Germinal center (tissue), 1 donor: ENCODE measurements around the gene PTK6.
"Not testable (repeated sequence)": the region's sequence is repeated elsewhere in the genome, so short reads cannot be mapped to it uniquely, and the experiment has no call there.

Experiments used
- DNase-seq: peaks from one replicate; pipeline ENCODE4 v3.0.0; 2012; ENCODE audit warnings: mixed read lengths, low spot score

The PTK6 gene

GRCh38 chr20:63494420-63495166, 42.6 kb downstream of the PTK6 start:
- DNase-seq: no peak

DNA sequence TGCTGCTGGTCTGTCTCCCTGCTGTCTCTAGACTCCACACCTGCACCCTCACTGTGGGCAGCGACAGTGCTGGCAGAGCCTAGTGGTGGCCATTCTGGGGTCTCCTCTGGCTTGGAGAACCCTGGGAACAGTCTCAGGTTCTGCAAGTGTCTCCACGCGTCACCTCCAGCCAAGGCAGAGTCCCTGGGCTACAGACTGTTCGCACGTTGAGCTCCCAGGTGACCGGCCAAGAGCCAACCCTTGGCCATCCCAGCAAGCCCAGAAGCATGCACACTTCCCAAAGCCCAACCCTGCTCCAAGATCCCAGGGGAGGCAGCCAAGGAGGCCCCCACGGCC, 43.1 kb downstream of the PTK6 start:
- no peak for DNase-seq

- no peak for DNase-seq
Measured at GRCh38 chr20:63493563-63494020, 43.6 kb downstream of the PTK6 start.

- DNase-seq: no peak
Measured at GRCh38 chr20:63492982-63493381, 44.2 kb downstream of the PTK6 start.

GRCh38 chr20:63492518-63492917, 44.7 kb downstream of the PTK6 start:
- no peak for DNase-seq

DNA sequence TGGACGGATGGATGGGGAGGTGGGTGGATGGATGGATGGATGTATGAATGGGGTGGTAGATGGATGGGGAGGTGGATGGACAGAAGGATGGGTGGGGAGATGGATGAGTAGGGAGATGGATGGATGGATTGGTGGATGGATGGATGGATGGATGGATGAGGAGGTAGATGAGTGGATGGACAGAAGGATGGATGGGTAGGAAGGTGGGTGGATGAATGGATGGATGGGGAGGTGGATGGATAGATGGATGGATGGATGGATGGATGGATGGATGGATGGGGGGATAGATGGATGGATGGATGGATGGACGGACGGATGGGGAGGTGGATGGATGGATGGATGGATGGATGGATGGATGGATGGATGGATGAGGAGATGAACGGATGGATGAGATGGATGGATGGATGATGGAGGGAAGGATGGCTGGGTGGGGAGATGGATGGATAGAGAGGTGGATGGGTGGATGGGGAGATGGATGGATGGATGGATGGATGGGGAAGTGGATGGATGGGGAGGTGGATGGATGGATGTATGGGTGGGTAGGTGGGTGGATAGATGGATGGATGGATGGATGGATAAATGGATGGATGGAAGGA, 45.4 kb downstream of the PTK6 start:
- DNase-seq: no peak

GRCh38 chr20:63491078-63491477, 46.1 kb downstream of the PTK6 start:
- no peak for DNase-seq

GRCh38 chr20:63490416-63490815, 46.8 kb downstream of the PTK6 start:
- no peak for DNase-seq

DNA sequence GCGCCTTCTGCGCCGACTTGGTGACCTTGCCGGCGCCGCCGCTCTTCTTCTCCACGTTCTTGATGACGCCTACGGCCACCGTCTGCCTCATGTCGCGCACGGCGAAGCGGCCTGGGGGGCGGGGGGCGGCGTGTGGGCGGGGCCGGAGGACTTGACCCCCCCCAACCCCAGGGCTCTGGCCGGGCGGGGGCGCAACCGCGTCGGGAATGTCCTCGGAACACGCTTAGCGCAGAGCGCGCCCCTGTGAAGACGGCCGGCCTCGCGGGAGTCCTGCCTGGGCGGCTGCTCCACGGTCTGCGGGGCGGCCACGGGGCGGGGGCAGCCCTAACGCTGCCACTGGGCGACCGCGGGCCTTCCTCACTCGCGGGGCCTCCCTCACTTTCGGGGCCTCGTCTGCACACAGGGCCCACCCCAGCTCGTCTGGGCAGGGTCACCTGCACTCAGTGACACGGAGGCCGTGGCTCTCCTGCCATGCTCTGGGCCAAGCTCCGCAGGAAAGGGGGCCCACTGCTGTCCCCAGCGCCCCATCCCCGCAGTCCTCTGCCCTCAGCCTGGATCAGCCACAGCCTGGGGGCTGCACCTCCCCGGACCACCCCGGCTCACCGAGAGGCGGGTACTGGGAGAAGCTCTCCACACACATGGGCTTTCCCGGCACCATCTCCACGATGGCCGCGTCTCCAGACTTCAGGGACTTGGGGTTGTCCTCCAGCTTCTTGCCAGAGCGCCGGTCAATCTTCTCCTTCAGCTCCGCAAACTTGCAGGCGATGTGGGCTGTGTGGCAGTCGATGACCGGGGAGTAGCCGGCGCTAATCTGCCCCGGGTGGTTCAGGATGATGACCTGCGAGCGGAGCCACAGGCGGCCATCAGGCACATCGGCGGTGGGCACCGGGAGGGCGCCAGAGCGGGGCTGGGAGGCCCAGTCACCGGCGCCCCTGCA, 48.6 kb downstream of the PTK6 start:
- no peak for DNase-seq

DNA sequence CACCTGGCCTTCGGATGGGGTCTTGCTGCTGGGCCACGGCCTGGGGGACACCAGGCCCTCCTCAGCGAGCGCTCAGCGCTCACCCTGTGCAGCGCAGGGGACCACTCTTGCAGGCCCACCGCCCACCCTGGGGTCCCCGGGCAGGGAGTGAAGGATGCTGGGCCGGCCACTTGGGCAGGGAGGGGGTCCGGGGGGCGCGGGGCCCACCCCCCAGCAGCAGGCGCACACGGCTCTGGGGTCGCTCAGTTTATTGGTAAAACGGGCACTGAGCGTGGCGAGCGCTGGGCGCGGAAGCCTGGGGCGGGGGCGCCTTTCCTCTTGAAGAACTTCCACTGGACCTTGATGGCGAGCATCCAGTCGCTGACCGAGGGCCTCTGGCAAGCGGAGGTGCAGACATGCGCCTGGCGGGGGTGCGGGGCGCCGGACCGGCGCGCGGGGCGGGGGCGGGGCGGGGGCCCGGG, 49.4 kb downstream of the PTK6 start:
- no peak for DNase-seq

DNA sequence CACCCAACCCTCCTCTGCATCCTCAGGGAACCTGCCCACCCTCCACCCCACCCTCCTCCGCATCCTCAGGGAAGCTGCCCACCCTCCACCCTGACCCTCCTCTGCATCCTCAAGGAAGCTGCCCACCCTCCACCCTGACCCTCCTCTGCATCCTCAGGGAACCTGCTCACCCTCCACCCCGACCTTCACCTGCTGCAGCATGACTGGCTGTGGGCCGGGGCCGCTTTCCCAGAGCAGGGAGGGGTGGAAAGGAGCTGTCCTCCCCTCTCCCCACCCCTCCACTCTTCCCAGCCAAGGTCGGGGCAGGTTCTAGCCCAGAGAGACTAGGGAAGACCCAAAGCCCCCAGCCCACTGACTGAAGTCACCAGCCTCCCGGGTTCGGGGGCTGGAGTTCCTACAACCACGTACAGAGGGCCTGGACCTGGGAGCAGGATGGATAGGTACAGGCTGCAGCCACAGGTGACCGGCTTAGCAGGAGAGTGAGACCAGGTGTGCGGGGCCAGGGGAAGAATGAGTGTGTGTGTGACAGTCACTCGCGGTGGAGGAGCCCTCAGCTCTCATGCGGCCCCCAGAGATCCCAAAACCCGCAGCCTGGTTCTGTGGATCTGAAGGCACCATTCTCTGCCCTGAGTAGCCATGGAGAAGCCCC, 49.9 kb downstream of the PTK6 start:
- DNase-seq: no peak

- DNase-seq: no peak
Measured at GRCh38 chr20:63486300-63486855, 50.8 kb downstream of the PTK6 start.

DNA sequence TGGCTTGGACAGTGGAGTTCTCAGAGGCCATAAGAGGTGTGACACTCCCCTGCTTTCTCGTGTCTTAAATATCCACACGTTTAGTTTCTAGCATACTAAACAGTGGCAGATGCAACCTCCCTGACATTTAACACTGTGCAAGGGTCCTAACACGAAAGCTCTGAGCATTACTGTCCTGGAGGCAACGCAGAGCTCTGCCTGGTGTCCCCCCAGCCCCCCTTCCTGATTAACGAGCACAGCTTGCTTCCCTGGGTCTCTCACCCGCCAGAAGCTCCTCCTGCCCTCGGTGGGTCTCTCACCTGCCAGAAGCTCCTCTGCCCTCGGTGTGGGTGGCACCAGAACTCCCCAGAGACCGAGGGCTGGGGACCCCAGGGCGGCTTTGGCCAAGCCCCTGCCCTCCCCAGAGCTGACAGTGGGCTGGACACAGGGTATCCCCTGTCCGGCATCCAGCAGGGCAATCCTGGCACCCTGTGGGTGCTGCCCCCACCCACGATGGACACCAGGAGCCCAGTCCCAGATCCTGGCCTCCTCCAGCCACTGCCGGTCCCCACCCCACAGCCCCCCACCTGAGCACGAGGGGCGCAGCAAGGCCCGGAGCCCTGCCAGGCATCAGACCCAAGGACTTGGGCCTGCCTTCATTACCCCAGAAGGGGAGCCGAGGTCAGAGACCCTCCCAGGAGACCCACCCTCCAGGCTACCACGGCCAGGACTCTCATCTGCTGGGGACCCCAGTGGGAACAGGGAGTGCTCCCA, 52.3 kb downstream of the PTK6 start:
- DNase-seq: no peak

DNA sequence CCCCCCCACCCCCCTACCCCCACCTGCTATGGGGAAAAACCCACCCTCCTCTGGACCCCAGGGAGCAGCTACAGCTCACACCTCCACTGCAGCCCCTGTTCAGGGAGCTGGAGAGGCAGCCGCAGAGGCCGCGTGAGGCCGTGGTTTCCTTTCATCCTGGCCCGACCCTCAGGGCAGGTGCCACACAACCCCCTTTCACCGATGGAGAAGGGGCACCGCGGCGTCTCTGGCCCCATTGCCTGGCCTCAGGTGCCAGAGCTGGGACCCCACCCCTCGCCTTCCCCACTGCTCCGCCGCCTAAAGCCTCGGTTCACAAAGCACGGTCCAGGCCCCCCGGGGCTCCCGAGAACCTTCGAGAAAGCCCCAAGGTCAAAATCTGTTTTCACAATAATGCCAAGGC, 52.9 kb downstream of the PTK6 start:
- DNase-seq: no peak

DNA sequence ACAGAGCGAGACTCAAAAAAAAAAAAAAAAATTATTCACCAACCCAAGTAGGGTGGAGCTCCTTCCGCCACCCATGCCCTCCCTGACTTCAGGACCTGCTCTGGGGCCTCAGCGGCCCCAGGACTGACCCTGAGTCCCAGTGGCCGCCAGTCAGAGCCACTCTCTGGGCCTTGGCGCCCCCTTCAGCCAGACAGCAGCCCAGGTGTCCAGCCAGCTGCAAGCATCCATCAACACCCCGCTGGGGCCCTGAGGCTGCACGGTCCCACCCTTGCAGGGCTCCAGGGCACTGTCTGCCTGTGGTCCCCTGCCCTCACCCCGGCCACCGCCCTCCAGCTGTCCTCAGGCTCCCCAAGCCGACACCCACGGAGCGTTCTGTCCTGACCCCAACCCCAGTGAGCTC, 53.3 kb downstream of the PTK6 start:
- no peak for DNase-seq

DNA sequence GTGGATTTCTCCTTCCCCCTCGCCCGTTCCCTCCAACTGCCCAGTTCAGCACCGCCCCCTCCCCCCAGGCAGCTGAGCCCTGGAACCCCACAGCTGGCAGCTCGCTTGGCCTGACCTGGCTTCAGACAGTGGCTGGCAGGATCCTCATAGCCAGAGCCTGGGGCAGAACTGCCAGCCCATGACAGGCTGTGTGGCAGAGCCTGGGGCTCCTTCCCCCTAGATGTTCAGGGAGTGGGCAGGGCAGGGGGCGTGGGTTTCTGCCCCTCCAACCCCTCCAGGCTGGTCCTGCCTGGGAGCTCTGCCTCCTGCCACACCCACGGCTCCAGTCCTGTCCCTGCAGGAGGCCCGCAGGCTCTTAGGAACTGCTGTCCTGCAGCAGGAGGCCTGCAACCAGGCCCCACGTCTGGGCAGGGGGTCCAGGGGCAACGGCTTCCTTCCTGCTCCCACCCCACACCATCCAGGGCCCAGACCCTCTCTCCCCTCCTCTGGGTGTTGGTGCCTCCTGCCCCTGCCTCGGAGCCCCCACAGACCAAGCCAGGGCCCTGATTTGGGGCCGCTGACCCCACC, 55.1 kb downstream of the PTK6 start:
- no peak for DNase-seq

GRCh38 chr20:63481503-63481902, 55.7 kb downstream of the PTK6 start:
- DNase-seq: no peak

DNA sequence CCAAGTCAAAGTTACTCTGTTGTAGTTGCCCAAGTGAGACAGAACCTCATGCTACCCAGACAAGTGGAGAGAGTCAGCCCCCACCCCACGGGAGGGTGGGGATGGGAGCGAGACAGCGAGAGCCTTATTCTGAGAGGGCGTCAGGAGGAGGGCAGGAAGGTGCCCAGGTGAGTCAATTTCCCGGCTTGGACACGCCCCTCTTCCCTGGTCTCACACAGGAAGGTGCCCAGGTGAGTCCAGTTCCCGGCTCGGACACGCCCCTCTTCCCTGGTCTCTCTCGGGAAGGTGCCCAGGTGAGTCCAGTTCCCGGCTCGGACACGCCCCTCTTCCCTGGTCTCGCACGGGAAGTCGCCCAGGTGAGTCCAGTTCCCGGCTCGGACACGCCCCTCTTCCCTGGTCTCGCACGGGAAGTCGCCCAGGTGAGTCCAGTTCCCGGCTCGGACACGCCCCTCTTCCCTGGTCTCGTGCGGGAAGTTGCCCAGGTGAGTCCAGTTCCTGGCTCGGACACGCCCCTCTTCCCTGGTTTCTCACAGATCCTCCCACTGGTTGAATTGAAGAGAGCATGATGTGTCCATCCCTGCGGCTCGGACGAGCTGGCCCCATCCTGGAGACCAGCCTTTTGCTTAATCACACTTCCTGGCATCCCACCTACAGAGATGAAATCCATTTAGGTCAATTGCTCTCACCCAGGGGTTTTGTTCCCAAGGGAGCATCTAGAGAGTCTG, 57.3 kb downstream of the PTK6 start:
- DNase-seq: not testable (repeated sequence)

- DNase-seq: no peak
Measured at GRCh38 chr20:63478346-63479302, 58.6 kb downstream of the PTK6 start.
